ACC112 (cell line): ENCODE results near the gene KIRREL2.

Source experiments
- H2AFZ ChIP-seq: fragments of 200-600 bp; sonication (generic); one replicate; pipeline ENCODE4 v1.6.0; 2017; ENCODE audit warnings: antibody characterized with exemption, low read length; ENCODE audit not compliant: unreplicated experiment
- H3K27ac ChIP-seq: fragments of 200-600 bp; sonication (generic); 2 replicates; pipeline ENCODE4 v1.5.1; 2014; ENCODE audit warnings: low read depth, mild to moderate bottlenecking, antibody characterized with exemption, low read length, moderate library complexity
- H3K27me3 ChIP-seq: fragments of 200-600 bp; sonication (generic); 2 replicates; pipeline ENCODE4 v1.6.1; 2014; ENCODE audit warnings: mild to moderate bottlenecking, antibody characterized with exemption, low read length, moderate library complexity, mixed read lengths; ENCODE audit not compliant: insufficient read depth
- H3K36me3 ChIP-seq: fragments of 200-600 bp; sonication (generic); 2 replicates; pipeline ENCODE4 v1.6.1; 2016; ENCODE audit warnings: mild to moderate bottlenecking, antibody characterized with exemption, low read length, moderate library complexity, mixed read lengths; ENCODE audit not compliant: insufficient read depth
- H3K4me1 ChIP-seq: fragments of 200-600 bp; sonication (generic); one replicate; pipeline ENCODE4 v1.6.1; 2016; ENCODE audit warnings: low read length, mixed read lengths; ENCODE audit not compliant: insufficient read depth, unreplicated experiment, control insufficient read depth
- H3K4me3 ChIP-seq: fragments of 200-600 bp; sonication (generic); 2 replicates; pipeline ENCODE4 v1.5.1; 2014; ENCODE audit warnings: mild to moderate bottlenecking, low read depth, low read length
- H3K79me2 ChIP-seq: fragments of 200-600 bp; sonication (generic); one replicate; pipeline ENCODE4 v1.6.0; 2016; ENCODE audit warnings: low read length; ENCODE audit not compliant: control insufficient read depth, unreplicated experiment, insufficient read depth

KIRREL2 gene

DNA sequence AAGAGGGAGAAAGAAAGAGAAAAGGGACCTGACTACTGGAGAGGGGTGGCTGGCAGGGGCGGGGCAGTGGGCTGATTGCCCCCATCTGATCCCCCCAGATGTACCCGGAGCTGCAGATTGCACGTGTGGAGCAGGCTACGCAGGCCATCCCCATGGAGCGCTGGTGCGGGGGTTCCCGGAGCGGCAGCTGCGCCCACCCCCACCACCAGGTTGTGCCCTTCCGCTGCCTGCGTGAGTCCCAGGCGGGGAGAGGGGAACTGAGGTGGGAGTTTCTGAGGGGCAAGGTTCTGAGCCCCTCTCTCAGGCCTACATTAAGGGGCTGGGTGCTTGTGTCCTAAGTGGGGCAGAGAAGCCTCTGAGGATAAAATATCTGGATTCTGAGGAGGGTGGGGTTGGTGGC, 14.1 kb downstream of the KIRREL2 start:
- no peaks in the 10 kb centered on the region for H3K79me2 ChIP-seq
- peaks cover 6% of the 10 kb centered on the region for H3K4me1 ChIP-seq
- H3K27ac ChIP-seq, result no peak overlapping the region
- H3K4me3 ChIP-seq, result no peak overlapping the region
- no peak overlapping the region for H2AFZ ChIP-seq
- H3K36me3 ChIP-seq, result no peaks in the 10 kb centered on the region
- 0 out of 2 replicates have a peak, but pooled peaks cover 2% of the 10 kb centered on the region for H3K27me3 ChIP-seq

DNA sequence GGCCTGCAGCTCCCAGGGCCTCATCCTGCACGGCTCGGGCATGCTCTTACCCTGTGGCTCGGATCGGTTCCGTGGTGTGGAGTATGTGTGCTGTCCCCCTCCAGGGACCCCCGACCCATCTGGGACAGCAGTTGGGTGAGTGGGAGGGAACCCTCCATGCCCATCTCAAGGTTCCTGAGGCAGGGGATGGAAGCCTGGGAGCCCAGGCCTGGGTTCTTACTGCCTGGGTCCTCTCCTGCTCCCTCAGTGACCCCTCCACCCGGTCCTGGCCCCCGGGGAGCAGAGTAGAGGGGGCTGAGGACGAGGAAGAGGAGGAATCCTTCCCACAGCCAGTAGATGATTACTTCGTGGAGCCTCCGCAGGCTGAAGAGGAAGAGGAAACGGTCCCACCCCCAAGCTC, 14.9 kb downstream of the KIRREL2 start:
- H3K36me3 ChIP-seq, result no peaks in the 10 kb centered on the region
- H3K4me1 ChIP-seq, result peaks cover 6% of the 10 kb centered on the region
- H3K27ac ChIP-seq, result no peak overlapping the region
- no peaks in the 10 kb centered on the region for H3K27me3 ChIP-seq
- no peak overlapping the region for H2AFZ ChIP-seq
- no peaks in the 10 kb centered on the region for H3K79me2 ChIP-seq
- no peak overlapping the region for H3K4me3 ChIP-seq

DNA sequence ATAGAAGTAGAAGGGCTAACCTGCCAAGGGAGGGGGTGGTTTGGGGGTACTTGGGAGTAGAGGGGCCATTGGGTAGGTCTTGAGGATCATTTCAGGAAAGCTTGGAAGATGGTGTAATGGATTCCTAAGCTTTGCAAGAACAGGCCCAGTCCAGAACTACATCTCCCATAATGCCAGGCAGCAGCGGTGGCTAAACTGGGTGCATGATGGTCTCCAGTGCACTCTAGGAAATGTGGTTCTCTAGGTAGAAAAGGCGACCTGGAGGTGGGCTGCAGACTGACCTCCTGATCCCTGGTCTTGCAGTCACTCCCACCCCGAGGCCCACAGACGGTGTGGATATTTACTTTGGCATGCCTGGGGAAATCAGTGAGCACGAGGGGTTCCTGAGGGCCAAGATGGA, 15.5 kb downstream of the KIRREL2 start:
- Histone ChIP-seq H3K27me3 (no peaks in the 10 kb centered on the region), H2AFZ (no peak overlapping the region), H3K4me1 (peaks cover 6% of the 10 kb centered on the region), H3K4me3 (no peak overlapping the region), H3K27ac (no peak overlapping the region), H3K79me2 (no peaks in the 10 kb centered on the region), H3K36me3 (no peaks in the 10 kb centered on the region)

DNA sequence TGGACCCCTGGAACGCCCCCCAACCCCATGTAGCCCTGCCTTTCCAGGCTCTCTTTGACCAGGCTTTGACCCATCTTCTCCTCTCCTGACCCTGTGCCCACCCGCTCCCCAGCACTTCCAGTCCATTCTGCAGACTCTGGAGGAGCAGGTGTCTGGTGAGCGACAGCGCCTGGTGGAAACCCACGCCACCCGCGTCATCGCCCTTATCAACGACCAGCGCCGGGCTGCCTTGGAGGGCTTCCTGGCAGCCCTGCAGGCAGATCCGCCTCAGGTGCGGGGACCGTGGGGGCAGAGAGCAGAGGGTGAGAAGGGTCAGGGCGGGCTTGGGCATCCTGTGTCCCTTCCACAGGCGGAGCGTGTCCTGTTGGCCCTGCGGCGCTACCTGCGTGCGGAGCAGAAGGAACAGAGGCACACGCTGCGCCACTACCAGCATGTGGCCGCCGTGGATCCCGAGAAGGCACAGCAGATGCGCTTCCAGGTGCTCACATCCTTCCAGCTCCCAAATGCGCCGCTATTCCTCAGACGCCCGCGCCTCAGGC, 17.8 kb downstream of the KIRREL2 start:
- Histone ChIP-seq H3K27me3 (no peaks in the 10 kb centered on the region), H2AFZ (no peak overlapping the region), H3K4me3 (no peak overlapping the region), H3K36me3 (no peaks in the 10 kb centered on the region), H3K27ac (no peak overlapping the region), H3K4me1 (no peaks in the 10 kb centered on the region), H3K79me2 (no peaks in the 10 kb centered on the region)

DNA sequence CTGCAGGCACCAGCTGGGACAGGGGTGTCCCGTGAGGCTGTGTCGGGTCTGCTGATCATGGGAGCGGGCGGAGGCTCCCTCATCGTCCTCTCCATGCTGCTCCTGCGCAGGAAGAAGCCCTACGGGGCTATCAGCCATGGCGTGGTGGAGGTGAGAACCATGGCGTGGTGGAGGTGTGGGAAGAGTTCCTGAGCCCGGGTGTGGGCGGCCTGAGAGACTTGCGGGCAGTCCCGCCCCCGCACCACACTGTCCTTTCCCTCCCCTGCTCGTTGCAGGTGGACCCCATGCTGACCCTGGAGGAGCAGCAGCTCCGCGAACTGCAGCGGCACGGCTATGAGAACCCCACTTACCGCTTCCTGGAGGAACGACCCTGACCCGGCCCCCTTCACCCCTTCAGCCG, 22.4 kb downstream of the KIRREL2 start:
- no peaks in the 10 kb centered on the region for H3K36me3 ChIP-seq
- no peaks in the 10 kb centered on the region for H3K4me1 ChIP-seq
- no peaks in the 10 kb centered on the region for H3K27me3 ChIP-seq
- H3K27ac ChIP-seq, result no peak overlapping the region
- no peak overlapping the region for H2AFZ ChIP-seq
- no peaks in the 10 kb centered on the region for H3K79me2 ChIP-seq
- no peak overlapping the region for H3K4me3 ChIP-seq

DNA sequence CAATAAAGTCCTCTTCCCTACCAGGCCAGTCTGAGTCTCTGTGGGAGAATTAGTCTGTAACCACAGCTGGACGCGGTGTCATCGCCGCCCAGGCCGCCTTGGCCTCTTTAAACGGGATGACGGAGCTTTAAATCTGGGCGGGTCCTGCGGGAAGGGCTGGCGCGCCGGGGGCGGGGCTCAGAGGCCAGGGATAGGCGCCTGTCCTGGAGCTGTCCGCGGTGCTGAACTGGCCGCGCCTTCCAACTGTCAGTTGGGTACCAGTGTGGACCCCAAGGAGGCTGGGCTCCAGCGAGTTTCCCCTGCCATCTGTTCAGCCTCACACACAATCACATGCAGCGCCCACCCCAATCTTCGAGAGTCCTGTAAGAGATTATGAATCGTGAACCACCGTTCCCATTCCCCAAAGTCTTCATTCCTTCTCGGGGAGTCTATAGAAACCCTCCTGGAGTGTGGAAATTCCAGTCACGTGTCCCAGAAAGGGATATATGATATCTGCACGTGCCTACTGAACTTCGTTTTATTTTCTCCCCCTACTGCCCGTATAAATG, 23.1 kb downstream of the KIRREL2 start:
- Histone ChIP-seq H3K27me3 (no peaks in the 10 kb centered on the region), H2AFZ (no peak overlapping the region)

DNA sequence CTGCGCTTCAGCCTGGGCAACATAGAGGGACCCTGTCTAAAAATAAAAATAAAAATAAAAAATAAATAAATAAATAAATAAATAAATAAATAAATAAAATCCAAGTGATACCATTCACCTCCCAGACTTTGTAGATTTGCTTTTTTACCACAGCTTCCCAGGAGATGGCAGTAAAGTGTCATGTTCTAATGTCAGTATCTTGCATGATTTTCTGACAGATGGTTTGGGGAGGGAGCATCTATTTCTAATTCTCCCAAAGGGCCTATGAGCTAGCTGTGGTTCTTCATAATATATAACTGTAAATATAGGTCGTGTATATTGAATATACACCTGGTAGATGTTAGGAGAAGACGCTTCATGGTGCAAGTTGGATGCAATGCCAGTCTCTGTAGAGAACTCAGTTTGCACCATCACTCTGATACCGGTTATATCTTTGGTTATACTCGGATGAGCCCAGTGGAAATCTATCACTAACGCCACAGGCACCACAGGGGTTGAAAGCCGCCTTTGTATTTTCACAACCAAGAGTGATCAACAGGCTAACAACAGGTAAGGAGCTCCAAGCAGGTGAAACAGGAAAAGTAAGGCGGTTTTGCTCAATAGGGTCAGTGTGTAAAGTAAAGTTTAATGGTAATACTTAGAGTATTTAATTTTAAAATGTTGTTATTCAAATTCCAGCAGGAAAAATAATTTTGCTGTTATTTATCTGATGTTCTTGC, 25.6 kb downstream of the KIRREL2 start:
- no peak overlapping the region for H3K27ac ChIP-seq
- no peaks in the 10 kb centered on the region for H3K27me3 ChIP-seq
- H2AFZ ChIP-seq, result no peak overlapping the region
- H3K4me1 ChIP-seq, result no peaks in the 10 kb centered on the region
- H3K4me3 ChIP-seq, result no peak overlapping the region
- H3K79me2 ChIP-seq, result no peaks in the 10 kb centered on the region
- H3K36me3 ChIP-seq, result no peaks in the 10 kb centered on the region

More for the DNA sequence above, 23.1 kb downstream of the KIRREL2 start:
- no peaks in the 10 kb centered on the region for H3K4me1 ChIP-seq
- no peaks in the 10 kb centered on the region for H3K36me3 ChIP-seq
- H3K79me2 ChIP-seq, result no peaks in the 10 kb centered on the region
- H3K4me3 ChIP-seq, result no peak overlapping the region
- H3K27ac ChIP-seq, result no peak overlapping the region

DNA sequence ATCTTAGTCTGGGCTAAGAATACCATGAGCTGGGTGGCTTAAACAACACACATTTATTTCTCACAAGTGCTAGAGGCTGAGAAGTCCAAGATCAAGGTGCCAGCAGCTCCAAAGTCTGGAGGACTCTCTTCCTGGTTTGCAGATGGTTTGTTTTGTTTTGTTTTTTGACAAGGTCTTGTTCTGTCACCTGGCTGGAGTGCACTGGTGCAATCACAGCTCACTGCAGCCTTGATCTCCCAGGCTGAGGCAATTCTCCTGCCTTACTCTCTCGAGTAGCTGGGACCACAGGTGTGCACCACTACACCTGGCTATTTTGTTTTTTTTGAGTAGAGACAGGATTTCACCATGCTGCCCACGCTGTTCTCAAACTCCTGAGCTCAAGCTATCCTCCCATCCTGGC, 27.2 kb downstream of the KIRREL2 start:
- no peaks in the 10 kb centered on the region for H3K36me3 ChIP-seq
- H3K79me2 ChIP-seq, result no peaks in the 10 kb centered on the region
- H3K4me3 ChIP-seq, result no peak overlapping the region
- no peak overlapping the region for H3K27ac ChIP-seq
- no peak overlapping the region for H2AFZ ChIP-seq
- no peaks in the 10 kb centered on the region for H3K27me3 ChIP-seq
- H3K4me1 ChIP-seq, result no peaks in the 10 kb centered on the region

DNA sequence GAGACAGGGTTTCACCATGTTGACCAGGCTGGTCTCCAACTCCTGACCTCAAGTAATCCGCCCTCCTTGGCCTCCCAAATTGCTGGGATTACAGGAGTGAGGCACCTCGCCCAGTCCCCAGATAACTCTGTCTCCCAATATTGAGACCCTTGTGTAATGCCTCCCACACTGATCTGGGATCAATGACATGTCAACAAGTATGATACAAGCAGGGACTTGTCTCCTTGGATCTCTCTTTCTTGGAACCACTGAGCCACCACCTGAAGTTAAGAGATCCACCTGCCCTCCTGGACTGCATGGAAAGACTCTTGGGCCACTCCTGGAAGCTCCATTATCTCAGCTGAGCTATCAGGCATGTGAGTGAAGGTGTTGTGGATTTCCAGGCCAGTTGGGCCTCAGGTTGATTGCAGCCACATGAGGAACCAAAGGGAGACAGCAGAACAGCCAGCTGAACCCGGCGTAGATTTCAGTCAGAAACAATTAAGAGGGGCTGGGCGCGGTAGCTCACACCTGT, 28.6 kb downstream of the KIRREL2 start:
- Histone ChIP-seq H3K4me1 (no peaks in the 10 kb centered on the region), H3K79me2 (no peaks in the 10 kb centered on the region), H3K36me3 (no peaks in the 10 kb centered on the region), H3K27ac (no peak overlapping the region), H3K27me3 (no peaks in the 10 kb centered on the region), H3K4me3 (no peak overlapping the region), H2AFZ (no peak overlapping the region)

DNA sequence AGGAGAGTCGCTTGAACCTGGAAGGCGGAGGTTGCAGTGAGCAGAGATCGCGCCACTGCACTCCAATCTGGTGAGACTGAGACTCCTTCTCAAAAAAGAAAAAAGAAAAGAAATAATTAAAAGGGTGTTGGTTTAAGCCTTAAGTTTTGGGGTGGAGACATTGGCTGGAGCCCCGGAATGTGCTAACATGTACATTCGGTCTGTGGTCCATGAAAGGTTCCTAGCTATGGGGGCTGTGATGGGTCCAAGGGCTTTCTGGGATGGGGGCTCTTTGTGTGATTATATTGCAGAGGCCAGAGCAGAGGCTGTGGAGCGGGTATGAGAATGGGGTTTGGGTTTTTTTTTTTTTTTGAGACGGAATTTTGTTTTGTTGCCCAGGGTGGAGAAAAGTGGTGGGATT, 29.2 kb downstream of the KIRREL2 start:
- Histone ChIP-seq H3K4me3 (no peak overlapping the region), H3K36me3 (no peaks in the 10 kb centered on the region), H3K27ac (no peak overlapping the region), H3K4me1 (no peaks in the 10 kb centered on the region), H3K79me2 (no peaks in the 10 kb centered on the region), H2AFZ (no peak overlapping the region), H3K27me3 (no peaks in the 10 kb centered on the region)

DNA sequence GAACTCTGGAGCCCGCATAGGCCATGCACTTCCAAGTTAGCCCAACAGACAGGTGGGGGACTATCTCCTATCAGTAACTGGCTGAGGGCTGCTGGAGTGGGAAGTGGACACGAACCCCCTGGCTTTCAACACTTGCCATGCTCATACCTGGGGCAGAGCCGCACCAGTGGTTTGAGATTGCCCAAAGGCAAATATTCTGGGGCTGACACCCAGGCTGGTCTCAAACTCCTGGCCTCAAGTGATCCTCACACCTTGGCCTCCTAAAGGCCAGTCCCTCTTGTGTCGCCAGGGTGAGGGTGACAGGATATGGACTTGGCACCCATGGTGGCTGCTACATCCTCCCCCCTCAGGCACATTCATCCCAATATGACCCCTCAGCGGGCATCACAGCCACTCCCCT, 30.5 kb downstream of the KIRREL2 start:
- Histone ChIP-seq H3K79me2 (no peaks in the 10 kb centered on the region), H3K4me1 (no peaks in the 10 kb centered on the region), H3K27me3 (no peaks in the 10 kb centered on the region), H3K4me3 (no peak overlapping the region), H3K27ac (no peak overlapping the region), H3K36me3 (no peaks in the 10 kb centered on the region), H2AFZ (no peak overlapping the region)
